Measurements from ENCODE around the gene LRRC8E. TPM values are rescaled to one million over a fixed set of nuclear protein-coding genes. Genes with fewer than 3 reads are reported as not detected.

LRRC8E gene
- total RNA-seq, 2 donors from 2014 or later: not detected

DNA sequence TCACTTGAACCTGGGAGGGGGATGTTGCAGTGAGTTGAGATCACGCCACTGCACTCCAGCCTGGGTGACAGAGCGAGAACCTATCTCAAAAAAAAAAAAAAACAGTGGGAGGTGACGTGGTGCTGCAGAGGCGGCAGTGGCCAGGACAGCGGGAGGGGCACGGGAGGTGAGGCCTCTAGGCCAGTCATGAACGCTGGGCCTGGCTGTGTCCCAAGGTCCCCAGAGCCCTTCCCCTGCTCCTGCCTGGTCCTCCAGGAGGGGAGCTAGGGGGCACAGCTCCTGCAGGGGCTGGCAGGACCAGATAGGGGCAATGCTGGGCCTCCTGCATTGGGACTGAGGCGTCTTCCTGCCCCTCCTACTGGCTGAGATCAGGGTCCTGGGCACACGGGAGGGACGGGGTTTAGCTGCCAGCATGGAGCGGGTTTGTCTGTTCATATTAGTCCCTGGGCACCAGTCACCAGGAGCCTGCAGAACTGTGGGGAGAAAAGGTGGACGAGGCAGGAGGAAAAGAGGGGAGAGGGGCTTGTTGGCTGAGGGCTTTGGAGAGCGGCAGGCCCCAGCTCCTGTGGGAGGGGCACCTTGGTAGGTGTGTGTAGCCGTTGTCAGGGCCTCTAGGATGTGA, 19.9 kb downstream of the LRRC8E start:
- H3K27ac Mint-ChIP-seq: no peak overlapping the region
- H3K9me3 Mint-ChIP-seq: no peaks in the 10 kb centered on the region
- H3K36me3 Mint-ChIP-seq: peaks cover 10 to 15% of the 10 kb centered on the region in 2 donors
- DNase-seq (ENCODE audit: low spot score in 2 of 2) (peak in 1 of 2 donors; percentile 54), ATAC-seq (no peak)

DNA sequence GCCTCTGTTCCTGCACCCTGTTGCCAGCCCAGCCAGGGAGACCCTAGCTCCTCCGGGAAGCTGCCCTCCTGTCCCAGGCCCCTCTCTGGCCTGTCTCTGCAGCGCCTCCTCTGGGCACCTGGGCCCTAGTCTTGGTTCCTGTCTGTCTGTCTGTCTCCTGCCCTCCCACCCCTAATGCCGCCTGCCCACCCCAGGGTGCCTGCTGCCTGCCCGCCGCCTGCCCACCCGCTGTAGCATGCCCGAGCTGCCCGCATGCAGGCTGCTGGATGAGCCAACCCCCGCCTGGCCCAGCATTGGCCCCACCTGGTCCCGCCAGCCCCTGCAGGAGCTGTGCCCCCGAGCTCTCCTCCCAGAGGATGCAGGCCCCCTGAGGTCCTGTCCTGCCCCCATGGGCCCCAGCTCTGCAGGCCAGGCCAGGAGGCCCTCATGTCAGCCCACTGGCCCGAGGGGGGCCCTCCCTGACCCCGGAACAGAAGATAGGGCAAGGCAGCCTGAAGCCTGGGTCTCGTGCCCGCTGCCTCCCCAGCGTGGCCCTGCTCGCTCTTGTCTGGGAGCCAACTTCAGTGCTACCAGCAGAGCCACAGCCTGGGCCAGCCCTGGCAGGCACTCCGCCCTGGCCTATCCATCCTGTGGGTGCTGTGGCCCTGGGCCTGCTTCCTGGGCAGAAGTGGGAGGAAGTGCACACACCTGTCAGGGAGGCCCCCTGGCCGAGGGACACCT, 20.6 kb downstream of the LRRC8E start:
- H3K36me3 Mint-ChIP-seq: peaks cover 10 to 15% of the 10 kb centered on the region in 2 donors
- DNase-seq (ENCODE audit: low spot score in 2 of 2) (peak in 1 of 2 donors; percentile 56), ATAC-seq (no peak)
- no peak overlapping the region for H3K27ac Mint-ChIP-seq
- H3K9me3 Mint-ChIP-seq: no peaks in the 10 kb centered on the region

GRCh38 chr19:7909471-7910067, 21.3 kb downstream of the LRRC8E start:
- Mint-ChIP-seq H3K9me3 (no peaks in the 10 kb centered on the region), H3K36me3 (peaks cover 8 to 12% of the 10 kb centered on the region in 2 donors), H3K27ac (no peak overlapping the region)
- ATAC-seq: no peak
- DNase-seq (ENCODE audit: low spot score in 2 of 2): no peak

GRCh38 chr19:7910321-7911161, 22.2 kb downstream of the LRRC8E start:
- no peak overlapping the region for H3K27ac Mint-ChIP-seq
- H3K9me3 Mint-ChIP-seq: no peaks in the 10 kb centered on the region
- ATAC-seq (no peak), DNase-seq (ENCODE audit: low spot score in 2 of 2) (no peak)
- peaks cover 0 to 5% of the 10 kb centered on the region in 2 donors for H3K36me3 Mint-ChIP-seq

GRCh38 chr19:7911508-7912143, 23.3 kb downstream of the LRRC8E start:
- Mint-ChIP-seq H3K36me3 (peaks cover 0 to 5% of the 10 kb centered on the region in 2 donors), H3K9me3 (no peaks in the 10 kb centered on the region), H3K27ac (peak overlapping the region in 1 of 2 donors; percentile 72)
- ATAC-seq (no peak), DNase-seq (ENCODE audit: low spot score in 2 of 2) (no peak)

DNA sequence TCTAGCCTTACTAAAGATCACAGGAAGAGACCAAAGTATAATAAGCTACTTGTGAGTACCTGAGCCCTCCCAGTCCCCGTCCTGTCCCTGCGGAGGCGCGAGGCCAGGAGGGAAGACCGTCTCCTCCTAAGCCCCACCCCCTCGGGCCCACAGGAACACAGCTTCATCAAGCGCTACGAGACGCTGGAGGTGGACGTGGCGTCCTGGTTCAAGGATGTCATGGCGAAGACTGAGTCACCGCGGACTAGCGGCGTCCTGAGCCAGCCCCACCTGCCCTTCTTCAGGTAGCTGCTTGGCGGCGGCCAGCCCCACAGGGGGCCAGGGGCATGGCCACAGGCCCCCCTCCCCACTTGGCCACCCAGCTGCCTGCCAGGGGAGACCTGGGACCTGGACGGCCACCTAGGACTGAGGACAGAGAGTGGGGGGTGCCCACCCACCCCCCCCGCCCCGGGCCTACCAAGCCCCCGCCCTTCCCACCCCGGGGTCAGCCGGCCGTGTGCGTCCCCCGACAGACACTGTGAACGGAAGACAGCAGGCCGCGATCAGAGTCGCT, 23.9 kb downstream of the LRRC8E start:
- H3K27ac Mint-ChIP-seq: no peak overlapping the region
- H3K36me3 Mint-ChIP-seq: peaks cover 0 to 5% of the 10 kb centered on the region in 2 donors
- ATAC-seq (no peak), DNase-seq (ENCODE audit: low spot score in 2 of 2) (no peak)
- H3K9me3 Mint-ChIP-seq: no peaks in the 10 kb centered on the region

DNA sequence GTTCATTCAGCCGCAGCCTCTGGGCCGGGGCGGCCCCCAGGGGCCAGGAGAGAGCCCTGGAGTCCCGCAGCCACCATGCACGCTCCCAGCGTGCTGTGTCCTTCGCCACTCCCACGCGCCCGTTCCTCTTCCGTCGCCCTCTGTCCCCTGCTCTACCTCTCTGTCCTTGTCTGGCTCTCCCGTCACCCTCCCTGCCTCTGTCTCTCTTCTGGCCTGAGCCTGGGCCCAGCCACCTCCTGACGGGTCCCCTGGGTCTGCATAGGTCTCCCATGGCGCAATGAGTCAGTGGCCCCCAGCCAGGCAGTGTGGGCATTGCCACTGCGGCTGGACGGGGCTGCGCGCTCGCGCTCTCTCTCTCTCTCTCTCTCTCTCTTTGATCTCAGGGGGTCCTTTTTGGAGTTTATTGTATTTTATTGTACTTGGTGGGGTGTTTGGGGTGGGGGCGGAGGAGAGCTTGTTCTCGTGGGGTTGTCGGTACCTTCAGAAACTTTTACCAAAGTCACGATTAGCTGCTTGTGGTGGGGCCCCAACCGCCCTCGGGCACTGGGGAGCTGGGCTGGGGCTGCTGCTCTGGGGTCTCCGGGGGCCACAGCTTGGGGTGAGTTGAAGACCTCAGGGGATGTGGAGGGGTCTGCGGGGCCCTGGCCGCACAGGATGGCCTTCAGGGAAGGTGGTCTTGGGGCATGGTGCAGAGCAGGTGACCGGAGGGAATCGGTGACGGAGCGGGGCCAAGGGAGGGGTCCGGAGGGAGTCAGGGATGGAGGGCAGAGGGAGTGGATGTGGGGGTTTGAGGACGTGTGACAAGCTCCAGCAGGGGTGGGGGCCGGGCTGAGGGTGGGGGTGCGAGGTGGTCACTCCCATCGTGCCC, 24.6 kb downstream of the LRRC8E start:
- peaks cover 0 to 5% of the 10 kb centered on the region in 2 donors for H3K36me3 Mint-ChIP-seq
- no peaks in the 10 kb centered on the region for H3K9me3 Mint-ChIP-seq
- ATAC-seq: no peak
- no peak for DNase-seq (ENCODE audit: low spot score in 2 of 2)
- H3K27ac Mint-ChIP-seq: no peak overlapping the region

GRCh38 chr19:7913652-7914051, 25.3 kb downstream of the LRRC8E start:
- ATAC-seq: no peak
- H3K27ac Mint-ChIP-seq: no peak overlapping the region
- no peaks in the 10 kb centered on the region for H3K9me3 Mint-ChIP-seq
- peaks cover 0 to 5% of the 10 kb centered on the region in 2 donors for H3K36me3 Mint-ChIP-seq
- no peak for DNase-seq (ENCODE audit: low spot score in 2 of 2)

- Mint-ChIP-seq H3K27ac (no peak overlapping the region), H3K36me3 (peaks cover 0 to 5% of the 10 kb centered on the region in 2 donors), H3K9me3 (no peaks in the 10 kb centered on the region)
- ATAC-seq: no peak
- DNase-seq (ENCODE audit: low spot score in 2 of 2): no peak
Observed at GRCh38 chr19:7914099-7914498, 25.8 kb downstream of the LRRC8E start.

GRCh38 chr19:7914598-7915045, 26.3 kb downstream of the LRRC8E start, which contains the start of gene TGFBR3L:
Gene TGFBR3L (plus strand): TSS chr19:7914830.
- H3K27ac Mint-ChIP-seq: no peak within 1 kb of the TSS
- no peak for DNase-seq (ENCODE audit: low spot score in 2 of 2)
- no peak for ATAC-seq
- H3K9me3 Mint-ChIP-seq: no peaks in the 10 kb centered on the region
- peaks cover 0 to 5% of the 10 kb centered on the region in 2 donors for H3K36me3 Mint-ChIP-seq

GRCh38 chr19:7915250-7916102, 27.2 kb downstream of the LRRC8E start:
- ATAC-seq (no peak), DNase-seq (ENCODE audit: low spot score in 2 of 2) (no peak)
- H3K9me3 Mint-ChIP-seq: no peaks in the 10 kb centered on the region
- H3K36me3 Mint-ChIP-seq: peaks cover 4 to 5% of the 10 kb centered on the region in 2 donors
- H3K27ac Mint-ChIP-seq: no peak overlapping the region

DNA sequence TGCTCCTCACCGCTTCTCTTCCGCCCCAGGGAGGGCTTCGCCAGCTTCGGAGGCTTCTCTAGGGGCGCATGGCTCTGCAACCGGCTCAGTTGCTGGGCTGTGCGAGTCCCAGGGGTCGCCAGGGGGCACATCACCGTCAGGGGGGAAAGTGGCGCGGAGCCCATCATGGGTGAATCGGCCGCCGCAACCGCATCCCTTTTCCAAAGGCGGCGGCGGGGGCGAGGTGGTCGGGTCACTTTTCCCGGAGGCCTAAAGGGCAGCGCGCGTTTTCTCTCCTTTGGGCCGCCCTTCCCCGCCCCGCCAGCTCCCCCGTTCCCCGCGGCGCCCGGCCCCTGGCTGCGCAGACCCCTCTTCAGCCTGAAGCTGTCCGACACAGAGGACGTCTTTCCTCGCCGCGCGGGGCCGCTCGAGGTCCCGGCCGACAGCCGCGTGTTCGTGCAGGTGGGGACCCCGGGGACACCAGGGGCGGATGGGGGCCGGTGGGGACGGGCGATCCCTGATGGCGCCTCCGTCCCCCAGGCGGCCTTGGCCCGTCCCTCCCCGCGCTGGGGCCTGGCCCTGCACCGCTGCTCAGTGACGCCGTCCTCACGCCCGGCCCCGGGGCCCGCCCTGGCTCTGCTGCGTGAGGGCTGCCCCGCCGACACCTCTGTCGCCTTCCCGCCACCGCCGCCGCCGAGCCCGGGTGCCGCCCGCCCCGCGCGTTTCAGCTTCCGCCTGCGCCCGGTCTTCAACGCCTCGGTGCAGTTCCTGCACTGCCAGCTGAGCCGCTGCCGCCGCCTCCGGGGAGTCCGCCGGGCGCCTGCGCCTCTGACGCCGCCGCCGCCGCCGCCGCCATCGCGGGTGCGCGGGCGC, 28.0 kb downstream of the LRRC8E start:
- Mint-ChIP-seq H3K36me3 (peaks cover 4 to 5% of the 10 kb centered on the region in 2 donors), H3K27ac (no peak overlapping the region), H3K9me3 (no peaks in the 10 kb centered on the region)
- ATAC-seq (peak; percentile 23 to 25), DNase-seq (ENCODE audit: low spot score in 2 of 2) (peak in 1 of 2 donors; percentile 71)

- ATAC-seq (no peak), DNase-seq (ENCODE audit: low spot score in 2 of 2) (no peak)
- Mint-ChIP-seq H3K27ac (no peak overlapping the region), H3K36me3 (peaks cover 4 to 5% of the 10 kb centered on the region in 2 donors), H3K9me3 (no peaks in the 10 kb centered on the region)
Observed at GRCh38 chr19:7916955-7917266, 28.6 kb downstream of the LRRC8E start.
